Epithelial cell of proximal tubule (primary cell): ENCODE data around the gene LBHD1. TPM values are rescaled to one million over a fixed set of nuclear protein-coding genes. Genes with fewer than 3 reads are reported as not detected.
"Not testable (repeated sequence)": the region's sequence is repeated elsewhere in the genome, so short reads cannot be mapped to it uniquely, and the experiment has no call there.

Experiments used
- DNase-seq: peaks from one replicate; pipeline ENCODE4 v3.0.0-alpha.2; 2011; ENCODE audit warnings: low read depth
- H3K4me3 ChIP-seq: 2 replicates; pipeline ENCODE4 v1.5.1; 2011; ENCODE audit warnings: low read depth, mild to moderate bottlenecking, low read length
- total RNA-seq: library from RNA; depleted of rRNA; stranded (reverse); fragments of >200 nt; gene quantifications from 2 replicates; pipeline ENCODE4 v1.2.3, GENCODE V29; 2015
- TF ChIP-seq, protein P1 (sequence below): conservative IDR thresholded peaks from 2 replicates; pipeline ENCODE4 v1.5.1; 2012; ENCODE audit warnings: low read depth, mild to moderate bottlenecking, low read length

LBHD1 gene
- total RNA-seq, 1 donor from 2014 or later, result 2.2 TPM

- TF ChIP-seq, protein P1, sequence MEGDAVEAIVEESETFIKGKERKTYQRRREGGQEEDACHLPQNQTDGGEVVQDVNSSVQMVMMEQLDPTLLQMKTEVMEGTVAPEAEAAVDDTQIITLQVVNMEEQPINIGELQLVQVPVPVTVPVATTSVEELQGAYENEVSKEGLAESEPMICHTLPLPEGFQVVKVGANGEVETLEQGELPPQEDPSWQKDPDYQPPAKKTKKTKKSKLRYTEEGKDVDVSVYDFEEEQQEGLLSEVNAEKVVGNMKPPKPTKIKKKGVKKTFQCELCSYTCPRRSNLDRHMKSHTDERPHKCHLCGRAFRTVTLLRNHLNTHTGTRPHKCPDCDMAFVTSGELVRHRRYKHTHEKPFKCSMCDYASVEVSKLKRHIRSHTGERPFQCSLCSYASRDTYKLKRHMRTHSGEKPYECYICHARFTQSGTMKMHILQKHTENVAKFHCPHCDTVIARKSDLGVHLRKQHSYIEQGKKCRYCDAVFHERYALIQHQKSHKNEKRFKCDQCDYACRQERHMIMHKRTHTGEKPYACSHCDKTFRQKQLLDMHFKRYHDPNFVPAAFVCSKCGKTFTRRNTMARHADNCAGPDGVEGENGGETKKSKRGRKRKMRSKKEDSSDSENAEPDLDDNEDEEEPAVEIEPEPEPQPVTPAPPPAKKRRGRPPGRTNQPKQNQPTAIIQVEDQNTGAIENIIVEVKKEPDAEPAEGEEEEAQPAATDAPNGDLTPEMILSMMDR, result peak; percentile 84
- no peak overlapping the region for H3K4me3 ChIP-seq
- DNase-seq, result no peak
Observed at GRCh38 chr11:62694455-62695167, 22.5 kb upstream of the LBHD1 start.

DNA sequence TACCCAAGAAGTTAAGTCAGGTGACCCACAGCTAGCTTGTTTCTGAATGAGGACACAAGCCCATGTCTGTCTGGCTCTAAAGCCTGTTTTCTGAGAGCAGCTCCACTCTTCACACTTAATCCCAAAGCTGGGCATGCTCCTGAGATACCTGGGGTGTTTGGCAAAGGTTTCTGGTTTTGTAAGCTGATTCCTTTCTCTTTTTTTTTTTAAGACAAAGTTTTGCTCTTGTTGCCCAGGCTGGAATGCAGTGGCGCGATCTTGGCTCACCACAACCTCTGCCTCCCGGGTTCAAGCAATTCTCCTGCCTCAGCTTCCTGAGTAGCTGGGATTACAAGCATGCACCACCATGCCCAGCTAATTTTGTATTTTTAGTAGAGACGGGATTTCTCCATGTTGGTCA lies 21.6 kb upstream of the LBHD1 start:
- DNase-seq, H3K4me3 ChIP-seq: not testable (repeated sequence)

DNA sequence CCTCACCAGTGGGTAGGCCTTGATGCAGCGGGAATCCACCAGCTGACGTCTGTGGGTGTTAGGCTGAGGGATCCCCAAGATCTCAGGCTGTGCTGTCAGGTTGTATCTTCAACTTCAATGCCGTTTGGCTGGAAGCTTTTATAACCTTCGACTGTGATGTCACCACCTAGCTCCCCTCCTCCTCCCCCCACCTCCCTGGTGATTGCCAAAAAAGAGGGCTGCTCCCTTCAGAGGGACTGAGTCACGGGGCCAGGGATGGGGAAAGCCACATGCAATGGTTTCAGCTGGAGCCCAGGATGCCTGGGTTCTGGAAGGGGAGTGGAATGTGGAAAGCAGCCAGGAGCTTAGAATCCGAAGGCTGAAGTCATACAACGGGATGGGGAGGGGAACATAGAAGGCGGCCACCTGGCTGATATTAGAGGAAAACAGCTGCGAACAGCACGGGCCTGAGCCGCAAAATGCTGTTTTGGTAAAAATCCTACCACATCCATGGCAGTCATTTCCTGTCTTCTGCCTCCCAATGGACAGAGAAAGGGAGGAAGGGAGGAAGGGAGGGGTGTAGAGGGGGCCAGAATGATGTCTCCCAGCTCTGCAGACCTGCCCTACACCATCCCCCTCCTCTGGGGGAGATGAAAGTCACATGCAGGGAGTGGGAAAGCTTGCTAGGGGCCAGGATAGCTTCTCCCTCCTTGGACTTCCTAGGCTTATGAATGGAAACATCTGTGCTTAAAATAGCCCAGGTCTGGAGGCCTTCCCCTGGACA lies 17.5 kb upstream of the LBHD1 start, which contains the start of gene LRRN4CL:
TSS of gene LRRN4CL (minus strand) at position 110 of the 763 bp plus-strand sequence. CDS start 1,022 bp downstream, outside the sequence.
- H3K4me3 ChIP-seq, result no peak within 1 kb of the TSS
- DNase-seq, result no peak
- TF ChIP-seq, protein P1, result no peak

DNA sequence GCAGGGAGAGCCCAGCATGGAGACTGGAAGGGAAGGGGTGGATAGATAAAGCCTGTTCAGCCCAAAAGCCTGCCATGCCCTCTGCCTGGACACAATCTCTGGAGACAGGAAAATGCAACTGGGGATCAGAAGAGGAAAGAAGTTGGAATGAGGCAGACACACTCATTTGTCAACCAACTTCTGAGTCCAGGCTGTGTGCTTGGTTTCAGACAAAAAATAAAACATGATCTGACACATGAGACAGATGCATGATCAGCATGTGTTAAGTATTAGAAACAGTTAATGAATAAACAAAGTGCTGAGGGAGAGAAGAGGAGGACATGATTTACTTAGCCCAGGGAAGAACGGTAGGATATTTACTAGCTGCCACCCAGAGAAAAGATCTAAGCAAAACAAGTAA lies 16.4 kb upstream of the LBHD1 start:
- H3K4me3 ChIP-seq, result no peak overlapping the region
- DNase-seq, result no peak
- TF ChIP-seq, protein P1, result no peak

- TF ChIP-seq, protein P1, result no peak
- peak overlapping the region; percentile 6 for H3K4me3 ChIP-seq
Observed at GRCh38 chr11:62687508-62688396, 15.7 kb upstream of the LBHD1 start.

GRCh38 chr11:62682518-62682917 lies 10.5 kb upstream of the LBHD1 start:
- H3K4me3 ChIP-seq, result no peak overlapping the region
- no peak for DNase-seq
- TF ChIP-seq, protein P1, result no peak

More at GRCh38 chr11:62687508-62688396, 15.7 kb upstream of the LBHD1 start:
- DNase-seq, result no peak

DNA sequence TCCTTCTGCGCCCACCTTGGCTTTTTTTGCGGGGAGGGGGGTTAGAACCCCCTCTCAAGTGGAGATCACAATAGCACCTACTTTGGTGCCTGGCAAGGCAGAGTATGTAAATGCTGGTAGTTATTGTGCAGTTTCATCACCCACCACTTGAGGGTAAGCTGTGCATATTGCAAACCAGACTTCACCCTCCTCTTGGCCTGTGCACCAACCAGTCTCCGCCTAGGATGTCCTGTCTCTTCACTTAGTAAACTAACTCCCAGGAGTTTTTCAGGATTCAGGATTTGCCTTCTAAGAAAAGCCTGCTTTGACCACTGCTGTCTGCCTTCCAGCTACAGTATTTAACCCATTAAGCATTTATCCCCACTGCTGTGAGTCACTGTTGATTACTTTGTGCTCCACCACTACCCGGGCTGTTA lies 8.8 kb upstream of the LBHD1 start:
- TF ChIP-seq, protein P1, result peak; percentile 67
- no peak overlapping the region for H3K4me3 ChIP-seq
- DNase-seq, result peak; percentile 31
